DMS153 treated with DMSO at 0.1 percent for 48 hours (cell line): ENCODE results near the gene OTX1.
A peak's percentile ranks its signal among the peaks of the same experiment; 100 is the strongest.

Experiments
- DNase-seq: peaks from one replicate; lab custom pipeline; 2025; ENCODE audit not compliant: unreplicated experiment; lab: John Stamatoyannopoulos, UW

The OTX1 gene

GRCh38 chr2:63046961-63047320, 3.7 kb upstream of the OTX1 start:
- no peak for DNase-seq

GRCh38 chr2:63047321-63048279, 3.0 kb upstream of the OTX1 start:
- no peak for DNase-seq

DNA sequence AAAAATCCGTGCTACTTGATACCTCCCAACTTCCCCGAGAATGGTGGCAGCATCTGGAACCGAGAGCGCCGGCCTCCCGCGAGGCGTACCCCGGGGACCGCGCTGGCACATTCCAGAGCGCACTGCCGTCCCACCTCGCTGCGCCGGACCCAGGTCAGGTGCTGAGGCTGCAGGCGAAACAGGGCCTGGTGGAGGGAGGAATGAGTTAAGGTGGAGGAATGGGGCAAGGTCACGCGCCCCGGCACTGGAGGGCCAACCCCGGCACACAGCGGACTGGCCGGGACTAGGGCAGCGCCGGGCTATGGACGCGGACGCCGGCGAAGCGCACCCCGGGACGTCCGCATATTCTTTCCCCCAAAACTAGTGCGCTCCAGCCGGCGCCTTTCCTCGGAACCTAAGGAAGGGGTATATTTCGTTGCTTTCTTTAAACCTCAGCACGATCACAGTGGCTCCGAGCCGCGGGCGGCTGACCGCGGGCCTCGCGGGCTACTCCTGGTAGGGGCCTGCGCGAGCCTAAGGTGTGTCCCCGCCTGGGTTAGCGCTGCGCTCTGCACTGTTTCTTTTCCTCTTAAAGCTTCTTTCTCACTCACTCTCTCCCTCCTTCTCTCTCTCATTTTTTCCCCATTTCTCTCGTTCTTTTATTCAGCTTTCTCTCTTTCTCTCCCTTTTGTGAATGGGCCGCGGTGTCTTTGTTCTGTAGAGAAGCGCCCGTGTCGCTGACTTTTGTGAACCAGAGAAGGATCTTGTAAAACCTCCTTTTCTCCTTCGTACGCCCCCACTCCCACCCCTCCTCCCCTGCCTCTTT, 2.1 kb upstream of the OTX1 start:
- DNase-seq, result no peak

GRCh38 chr2:63049211-63049969, 1.2 kb upstream of the OTX1 start:
- no peak for DNase-seq

- peak; percentile 58 for DNase-seq
These were observed 678 bp upstream of the OTX1 start for GRCh38 chr2:63049970-63050333.

- no peak for DNase-seq
These were observed 588 bp downstream of the OTX1 start for GRCh38 chr2:63051042-63051794.

GRCh38 chr2:63051795-63052333, 1.2 kb downstream of the OTX1 start:
- DNase-seq, result no peak

DNA sequence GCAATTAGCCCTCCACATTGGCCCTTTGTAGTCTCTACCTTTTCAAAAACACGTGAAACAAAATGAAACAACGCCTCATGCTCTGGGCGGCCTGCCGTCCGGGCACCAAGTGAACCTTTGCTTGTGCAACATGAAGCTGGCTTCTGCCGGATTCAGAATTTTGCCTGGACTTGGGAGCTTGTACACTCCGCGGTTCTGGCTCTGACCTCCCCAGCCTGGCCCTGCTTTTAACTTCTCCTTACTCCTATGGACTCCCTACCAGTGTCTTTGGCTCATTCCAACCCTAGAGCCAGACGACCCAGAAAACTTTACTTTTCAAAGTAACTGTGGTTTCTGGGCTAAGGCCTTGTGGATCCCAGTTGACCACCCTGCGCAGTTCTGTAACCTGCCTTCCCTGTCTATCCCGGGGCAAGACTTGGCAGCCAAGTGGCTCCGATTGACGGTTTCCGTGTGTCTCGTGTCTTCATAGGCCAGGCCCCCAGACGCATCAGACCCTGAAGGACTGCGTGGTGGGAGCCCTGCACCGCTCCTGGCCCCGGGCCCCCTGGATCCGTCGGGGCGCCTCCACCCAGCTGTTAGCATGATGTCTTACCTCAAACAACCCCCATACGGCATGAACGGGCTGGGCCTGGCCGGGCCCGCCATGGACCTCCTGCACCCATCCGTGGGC, 1.9 kb downstream of the OTX1 start:
- no peak for DNase-seq

GRCh38 chr2:63053081-63053888, 2.7 kb downstream of the OTX1 start:
- no peak for DNase-seq

DNA sequence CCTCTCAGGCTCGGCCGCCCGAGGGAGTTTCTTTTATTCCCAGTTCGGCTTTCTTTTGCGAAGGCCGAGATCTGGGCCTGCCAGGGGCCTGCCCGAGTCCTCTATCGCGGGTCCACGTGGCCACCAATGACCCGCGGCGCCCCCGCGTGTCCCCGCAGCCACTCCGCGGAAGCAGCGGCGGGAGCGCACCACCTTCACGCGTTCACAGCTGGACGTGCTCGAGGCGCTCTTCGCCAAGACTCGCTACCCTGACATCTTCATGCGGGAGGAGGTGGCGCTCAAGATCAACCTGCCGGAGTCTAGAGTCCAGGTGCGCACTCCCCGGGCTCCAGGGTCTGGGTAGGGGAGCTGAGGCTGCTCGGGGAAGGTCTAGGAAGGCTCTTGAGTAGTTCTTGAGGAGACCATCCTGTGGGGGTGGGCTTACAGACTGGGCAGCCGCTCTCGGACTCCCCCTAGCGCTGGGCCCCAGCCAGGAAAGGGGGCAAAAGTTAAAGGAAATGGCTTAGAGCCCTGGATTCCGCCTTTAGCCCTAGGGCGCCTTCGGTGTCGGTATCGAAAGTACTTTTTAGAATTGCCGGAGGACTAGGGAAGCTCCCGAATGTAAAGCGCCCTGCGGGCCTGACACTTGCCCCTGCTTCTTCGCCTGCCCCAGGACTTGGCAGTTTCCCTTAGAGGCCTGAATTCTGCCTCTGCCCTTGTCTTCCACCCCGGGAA, 3.4 kb downstream of the OTX1 start:
- no peak for DNase-seq

GRCh38 chr2:63054841-63055225, 4.2 kb downstream of the OTX1 start:
- no peak for DNase-seq

DNA sequence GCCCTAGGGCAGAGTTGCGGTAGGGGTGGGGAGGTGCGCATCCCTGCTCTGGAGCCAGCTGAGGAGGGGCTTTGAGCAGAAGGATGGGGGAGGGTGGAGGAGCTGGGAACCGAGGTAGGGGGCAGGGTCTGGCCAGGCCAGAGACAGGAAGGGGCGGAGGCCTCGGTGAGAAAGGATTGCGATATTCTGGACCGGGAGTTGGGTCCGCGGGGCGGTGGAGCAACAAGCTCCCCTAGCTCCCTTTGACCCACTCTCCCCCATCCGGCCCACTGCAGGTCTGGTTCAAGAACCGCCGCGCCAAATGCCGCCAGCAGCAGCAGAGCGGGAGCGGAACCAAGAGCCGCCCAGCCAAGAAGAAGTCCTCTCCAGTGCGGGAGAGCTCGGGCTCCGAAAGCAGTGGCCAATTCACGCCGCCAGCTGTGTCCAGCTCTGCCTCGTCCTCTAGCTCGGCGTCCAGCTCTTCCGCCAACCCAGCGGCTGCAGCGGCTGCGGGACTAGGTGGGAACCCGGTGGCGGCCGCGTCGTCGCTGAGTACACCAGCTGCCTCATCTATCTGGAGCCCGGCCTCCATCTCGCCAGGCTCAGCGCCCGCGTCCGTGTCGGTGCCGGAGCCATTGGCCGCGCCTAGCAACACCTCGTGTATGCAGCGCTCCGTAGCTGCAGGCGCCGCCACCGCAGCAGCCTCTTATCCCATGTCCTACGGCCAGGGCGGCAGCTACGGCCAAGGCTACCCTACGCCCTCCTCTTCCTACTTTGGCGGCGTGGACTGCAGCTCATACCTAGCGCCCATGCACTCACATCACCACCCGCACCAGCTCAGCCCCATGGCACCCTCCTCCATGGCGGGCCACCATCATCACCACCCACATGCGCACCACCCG, 4.8 kb downstream of the OTX1 start:
- no peak for DNase-seq

- no peak for DNase-seq
These were observed 5.7 kb downstream of the OTX1 start for GRCh38 chr2:63056107-63057050.

GRCh38 chr2:63057249-63058143, 6.9 kb downstream of the OTX1 start:
- no peak for DNase-seq

DNA sequence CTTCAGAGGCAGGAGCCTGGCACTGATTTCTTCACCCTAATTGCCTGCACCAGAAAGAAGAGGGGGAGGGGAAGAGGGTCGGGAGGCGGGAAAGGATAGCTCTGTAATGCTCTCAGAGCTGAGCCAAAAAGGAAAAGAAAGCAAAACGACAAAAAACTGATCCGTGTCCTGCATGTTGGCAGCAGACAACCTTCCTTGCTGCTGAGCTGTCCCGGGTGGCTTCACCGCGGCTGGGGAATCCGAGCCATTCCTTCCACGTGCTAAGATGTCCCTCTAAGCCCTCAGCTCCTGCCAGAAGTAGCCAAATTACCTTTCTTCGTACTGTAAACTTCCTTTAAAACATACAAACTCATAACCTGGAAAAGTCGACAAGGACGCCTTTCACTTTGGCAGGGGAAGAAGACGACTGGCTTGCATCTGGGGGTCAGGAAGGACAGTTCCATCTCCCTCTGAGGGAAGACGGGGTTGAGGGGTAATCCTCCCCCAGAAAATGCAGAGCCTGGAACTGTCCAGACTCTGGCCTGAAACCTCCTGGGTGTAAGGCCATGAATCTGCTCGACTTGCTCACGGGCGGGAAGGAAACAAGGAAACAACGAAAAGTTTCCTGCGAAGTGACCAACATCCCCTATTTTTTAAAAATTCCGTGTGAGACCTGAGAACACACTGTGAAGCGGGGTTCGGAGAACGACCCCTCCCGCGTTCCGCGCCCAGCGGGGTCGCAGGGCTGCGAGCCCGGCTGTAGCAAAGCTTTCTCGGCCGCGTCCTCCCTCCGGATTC, 7.7 kb downstream of the OTX1 start:
- DNase-seq, result no peak
